Stimulated activated CD4-positive, alpha-beta T cell treated with anti-CD3 and anti-CD28 coated beads, Interleukin-1b, Interleukin-23, amount 100 ng/mL, for 1 hour (primary cell): Measurements from ENCODE around the gene ZNF30.
"Not testable (repeated sequence)": the region's sequence is repeated elsewhere in the genome, so short reads cannot be mapped to it uniquely, and the experiment has no call there.

Experiments
- DNase-seq, 2 donors: peaks; one replicate each; pipeline ENCODE4 v3.0.0-alpha.2; 2020; ENCODE audit warnings: low read depth in 2 of 2

Gene ZNF30

GRCh38 chr19:34926685-34927375, at the start of gene ZNF30:
Gene ZNF30, plus strand, starts transcription at chr19:34926903. Its CDS starts 3,045 bp downstream, at chr19:34929948.
- peak; percentile 39 to 59 for DNase-seq

GRCh38 chr19:34879563-34879962, 47.1 kb upstream of the ZNF30 start:
- no peak for DNase-seq

DNA sequence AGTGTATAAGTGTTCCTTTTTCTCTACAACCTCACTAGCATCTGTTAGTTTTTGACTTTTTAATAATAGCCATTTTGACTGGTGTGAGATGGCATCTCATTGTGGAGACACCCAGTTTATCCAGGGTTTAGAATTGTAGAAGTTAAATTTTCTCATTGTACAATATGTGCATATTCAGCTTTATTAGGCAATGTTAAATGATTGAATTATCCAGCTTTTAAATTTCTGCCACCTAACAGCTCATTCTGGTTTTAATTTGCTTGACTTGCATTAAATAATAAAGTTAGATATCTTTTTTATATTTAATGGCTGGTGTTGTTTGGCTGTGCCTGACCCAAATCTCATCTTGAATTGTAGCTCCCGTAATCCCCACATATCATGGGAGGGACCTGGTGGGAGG, 46.7 kb upstream of the ZNF30 start:
- DNase-seq = no peak

GRCh38 chr19:34881982-34882381, 44.7 kb upstream of the ZNF30 start:
- DNase-seq = no peak

GRCh38 chr19:34888091-34888490, 38.6 kb upstream of the ZNF30 start:
- no peak for DNase-seq

- no peak for DNase-seq
These were observed 26.5 kb upstream of the ZNF30 start for GRCh38 chr19:34900245-34900644.

GRCh38 chr19:34904664-34905527, 21.8 kb upstream of the ZNF30 start:
- DNase-seq = no peak

DNA sequence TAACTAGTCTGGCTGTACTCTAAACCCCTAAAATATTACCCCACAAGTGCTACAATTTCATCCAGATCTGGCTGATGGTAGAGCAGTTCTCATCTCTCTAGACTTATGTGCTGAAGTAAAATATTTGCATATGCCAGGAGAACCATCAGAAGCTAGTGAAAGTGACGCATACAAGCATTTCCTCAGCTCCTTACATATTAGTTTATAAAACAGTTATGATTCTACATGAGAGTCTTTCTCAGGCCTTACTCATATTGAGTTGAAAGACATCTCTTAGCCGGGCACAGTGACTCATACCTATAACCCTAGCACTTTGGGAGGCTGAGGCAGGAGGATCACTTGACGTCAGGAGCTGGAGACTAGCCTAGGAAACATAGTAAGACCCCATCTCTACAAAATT, 15.9 kb upstream of the ZNF30 start:
- no peak for DNase-seq

GRCh38 chr19:34917144-34917543, 9.6 kb upstream of the ZNF30 start:
- DNase-seq = not testable (repeated sequence)

DNA sequence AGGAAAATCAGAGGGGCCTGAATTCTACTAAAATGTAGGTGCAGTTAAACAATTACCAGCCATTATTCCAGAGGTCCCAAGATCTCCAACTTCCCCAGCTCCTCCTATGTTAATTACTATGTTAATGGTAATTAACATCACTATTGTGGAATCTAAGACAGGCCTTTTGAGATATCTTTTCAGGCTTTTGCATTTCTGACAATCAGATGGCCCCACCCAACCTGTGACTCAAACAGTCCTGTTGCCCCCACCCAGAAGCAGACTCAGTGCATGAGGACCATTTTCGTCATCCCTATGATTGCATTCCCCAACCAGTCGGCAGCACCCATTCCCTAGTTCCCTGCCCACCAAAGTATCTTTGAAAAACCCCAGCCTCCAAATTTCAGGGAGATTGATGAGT, 8.5 kb upstream of the ZNF30 start:
- no peak for DNase-seq

DNA sequence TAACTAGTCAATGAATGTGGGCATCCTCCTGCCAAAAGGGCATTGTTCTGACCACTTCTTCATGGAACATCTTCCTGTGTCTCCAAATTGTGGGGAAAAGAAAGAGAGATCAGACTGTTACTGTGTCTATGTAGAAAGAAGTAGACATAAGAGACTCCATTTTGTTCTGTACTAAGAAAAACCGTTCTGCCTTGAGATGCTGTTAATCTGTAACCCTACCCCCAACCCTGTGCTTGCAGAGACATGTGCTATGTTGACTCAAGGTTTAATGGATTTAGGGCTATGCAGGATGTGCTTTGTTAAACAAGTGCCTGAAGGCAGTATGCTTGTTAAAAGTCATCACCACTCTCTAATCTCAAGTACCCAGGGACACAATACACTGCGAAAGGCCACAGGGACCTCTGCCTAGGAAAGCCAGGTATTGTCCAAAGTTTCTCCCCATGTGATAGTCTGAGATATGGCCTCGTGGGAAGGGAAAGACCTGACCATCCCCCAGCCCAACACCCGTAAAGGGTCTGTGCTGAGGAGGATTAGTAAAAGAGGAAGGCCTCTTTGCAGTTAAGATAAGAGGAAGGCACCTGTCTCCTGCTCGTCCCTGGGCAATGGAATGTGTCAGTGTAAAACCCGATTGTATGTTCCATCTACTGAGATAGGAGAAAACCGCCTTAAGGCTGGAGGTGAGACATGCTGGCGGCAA, 6.5 kb upstream of the ZNF30 start:
- DNase-seq = not testable (repeated sequence)

DNA sequence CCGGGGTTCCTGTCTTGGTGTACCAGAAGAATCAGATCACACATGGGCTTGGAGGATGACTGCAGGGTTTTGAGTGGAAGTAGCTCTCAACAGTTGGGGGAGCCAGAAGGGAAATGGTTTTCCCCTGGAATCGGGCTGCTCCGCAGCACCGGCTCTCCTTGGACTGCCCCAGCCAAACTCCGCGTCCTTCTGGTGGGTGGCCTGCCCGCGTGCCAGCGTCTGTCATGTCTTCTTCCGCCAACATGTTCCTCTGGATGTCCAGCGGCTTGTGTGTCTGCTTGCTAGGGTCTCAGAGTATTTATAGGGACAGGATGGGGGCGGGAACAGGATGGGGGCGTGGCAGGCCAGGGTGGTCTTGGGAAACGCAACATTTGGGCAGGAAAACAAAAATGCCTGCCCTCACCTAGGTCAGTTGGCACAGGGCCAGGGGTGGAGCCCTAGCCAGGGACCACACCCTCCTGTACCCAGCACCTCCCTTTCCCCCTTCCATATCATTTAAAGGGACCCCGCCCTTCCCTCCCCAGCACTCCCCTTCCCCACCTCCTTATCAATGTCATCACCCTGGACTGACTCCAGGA, 1.3 kb upstream of the ZNF30 start:
- no peak for DNase-seq

DNA sequence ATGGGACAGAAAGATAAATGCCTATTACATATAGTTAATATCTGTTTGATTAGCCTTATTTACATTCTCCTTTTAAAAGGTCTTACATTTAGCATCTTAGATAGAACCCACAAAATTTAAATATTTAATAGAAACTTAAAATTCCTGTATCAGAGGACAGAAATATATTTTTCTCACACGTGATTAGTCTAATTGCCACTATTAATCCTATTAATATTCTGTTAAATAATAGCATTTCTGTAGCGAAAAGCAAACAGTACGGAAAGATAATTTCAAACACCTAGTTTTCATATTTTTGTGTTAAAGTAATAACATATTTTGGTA, 380 bp upstream of the ZNF30 start:
- no peak for DNase-seq

DNA sequence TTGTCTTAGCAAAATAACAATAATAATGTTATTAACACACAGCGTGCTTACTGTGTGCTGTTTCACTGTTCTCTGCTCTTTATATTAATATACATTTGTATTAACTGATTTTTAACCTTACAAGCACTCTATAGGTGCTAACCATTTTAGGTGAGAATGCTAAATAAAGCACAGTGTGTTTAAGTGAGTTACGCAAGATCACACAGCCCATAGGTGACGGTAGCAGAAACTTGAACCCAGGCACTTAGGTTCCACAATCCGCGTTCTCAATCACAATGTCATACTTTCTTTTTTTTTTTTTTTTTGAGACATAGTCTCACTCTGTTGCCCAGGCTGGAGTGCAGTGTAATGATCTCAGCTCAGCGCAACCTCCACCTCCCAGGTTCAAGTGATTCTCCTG, 5.8 kb downstream of the ZNF30 start:
- DNase-seq = no peak

GRCh38 chr19:34936184-34936583, 9.5 kb downstream of the ZNF30 start:
- no peak for DNase-seq

DNA sequence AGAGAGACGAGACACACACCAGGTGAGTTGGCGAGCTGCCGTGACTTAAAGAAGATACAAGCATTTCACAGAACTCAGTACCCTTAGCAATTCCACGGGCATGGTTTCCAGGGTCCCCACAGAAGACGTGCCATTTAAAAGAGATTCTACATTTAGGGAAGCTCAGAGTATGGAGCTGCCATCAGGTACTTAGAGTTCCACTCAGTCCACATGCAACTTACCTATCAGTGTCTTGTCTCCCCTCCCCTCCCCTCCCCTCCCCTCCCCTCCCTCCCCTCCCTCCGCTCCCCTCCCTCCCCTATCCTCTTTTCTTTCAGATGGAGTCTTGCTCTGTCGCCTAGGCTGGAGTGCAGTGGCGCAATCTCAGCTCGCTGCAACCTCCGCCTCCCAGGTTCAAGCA, 12.2 kb downstream of the ZNF30 start:
- no peak for DNase-seq

DNA sequence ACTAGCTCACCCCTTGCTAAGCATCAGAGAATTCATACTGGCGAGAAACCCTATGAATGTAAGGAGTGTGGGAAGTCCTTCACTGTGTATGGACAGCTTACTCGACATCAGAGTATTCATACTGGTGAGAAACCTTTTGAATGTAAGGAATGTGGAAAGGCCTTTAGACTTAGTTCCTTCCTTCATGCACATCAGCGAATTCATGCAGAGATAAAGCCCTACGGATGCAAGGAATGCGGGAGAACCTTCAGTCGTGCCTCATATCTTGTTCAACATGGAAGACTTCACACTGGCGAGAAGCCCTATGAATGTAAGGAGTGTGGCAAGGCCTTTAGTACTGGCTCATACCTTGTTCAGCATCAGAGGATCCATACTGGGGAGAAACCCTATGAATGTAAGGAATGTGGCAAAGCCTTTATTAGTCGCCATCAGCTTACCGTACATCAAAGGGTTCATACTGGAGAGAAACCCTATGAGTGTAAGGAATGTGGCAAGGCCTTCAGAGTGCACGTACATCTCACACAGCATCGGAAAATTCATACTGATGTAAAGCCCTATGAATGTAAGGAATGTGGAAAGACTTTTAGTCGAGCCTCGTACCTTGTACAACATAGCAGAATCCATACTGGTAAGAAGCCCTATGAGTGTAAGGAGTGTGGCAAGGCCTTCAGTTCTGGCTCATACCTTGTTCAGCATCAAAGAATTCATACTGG, 17.3 kb downstream of the ZNF30 start:
- DNase-seq = no peak

- DNase-seq = no peak
These were observed 26.4 kb downstream of the ZNF30 start for GRCh38 chr19:34953092-34953491.

GRCh38 chr19:34957830-34958751, 31.4 kb downstream of the ZNF30 start:
- no peak for DNase-seq

DNA sequence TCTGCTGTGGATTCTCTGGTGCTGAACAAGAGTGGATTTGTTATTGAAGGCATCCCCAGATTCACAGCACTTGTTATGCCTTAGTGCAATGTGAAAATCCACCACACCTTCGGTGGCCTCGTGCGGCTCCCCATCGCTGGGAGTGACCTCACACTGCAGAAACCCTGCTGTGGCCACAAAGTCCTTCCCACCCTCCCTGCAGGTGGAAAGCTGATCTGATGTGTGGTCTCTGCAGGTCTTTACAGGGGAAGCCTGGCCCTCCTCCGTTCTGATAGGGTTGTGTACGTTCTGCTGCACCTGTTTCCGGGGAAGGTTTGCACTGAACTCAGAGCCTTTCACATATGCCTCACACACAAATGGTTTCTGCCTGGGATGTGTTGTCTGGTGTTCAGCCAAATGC, 32.3 kb downstream of the ZNF30 start:
- no peak for DNase-seq
